ENCODE results near the gene PACSIN1. TPM values are rescaled to one million over a fixed set of nuclear protein-coding genes. Genes with fewer than 3 reads are reported as not detected.

The PACSIN1 gene, protein sequence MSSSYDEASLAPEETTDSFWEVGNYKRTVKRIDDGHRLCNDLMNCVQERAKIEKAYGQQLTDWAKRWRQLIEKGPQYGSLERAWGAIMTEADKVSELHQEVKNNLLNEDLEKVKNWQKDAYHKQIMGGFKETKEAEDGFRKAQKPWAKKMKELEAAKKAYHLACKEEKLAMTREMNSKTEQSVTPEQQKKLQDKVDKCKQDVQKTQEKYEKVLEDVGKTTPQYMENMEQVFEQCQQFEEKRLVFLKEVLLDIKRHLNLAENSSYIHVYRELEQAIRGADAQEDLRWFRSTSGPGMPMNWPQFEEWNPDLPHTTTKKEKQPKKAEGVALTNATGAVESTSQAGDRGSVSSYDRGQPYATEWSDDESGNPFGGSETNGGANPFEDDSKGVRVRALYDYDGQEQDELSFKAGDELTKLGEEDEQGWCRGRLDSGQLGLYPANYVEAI
- polyA plus RNA-seq = 10 to 100 TPM in 1 of 3 donors, 1 to 10 TPM in 2; 2.9 to 10.3 (median 3.3) TPM

DNA sequence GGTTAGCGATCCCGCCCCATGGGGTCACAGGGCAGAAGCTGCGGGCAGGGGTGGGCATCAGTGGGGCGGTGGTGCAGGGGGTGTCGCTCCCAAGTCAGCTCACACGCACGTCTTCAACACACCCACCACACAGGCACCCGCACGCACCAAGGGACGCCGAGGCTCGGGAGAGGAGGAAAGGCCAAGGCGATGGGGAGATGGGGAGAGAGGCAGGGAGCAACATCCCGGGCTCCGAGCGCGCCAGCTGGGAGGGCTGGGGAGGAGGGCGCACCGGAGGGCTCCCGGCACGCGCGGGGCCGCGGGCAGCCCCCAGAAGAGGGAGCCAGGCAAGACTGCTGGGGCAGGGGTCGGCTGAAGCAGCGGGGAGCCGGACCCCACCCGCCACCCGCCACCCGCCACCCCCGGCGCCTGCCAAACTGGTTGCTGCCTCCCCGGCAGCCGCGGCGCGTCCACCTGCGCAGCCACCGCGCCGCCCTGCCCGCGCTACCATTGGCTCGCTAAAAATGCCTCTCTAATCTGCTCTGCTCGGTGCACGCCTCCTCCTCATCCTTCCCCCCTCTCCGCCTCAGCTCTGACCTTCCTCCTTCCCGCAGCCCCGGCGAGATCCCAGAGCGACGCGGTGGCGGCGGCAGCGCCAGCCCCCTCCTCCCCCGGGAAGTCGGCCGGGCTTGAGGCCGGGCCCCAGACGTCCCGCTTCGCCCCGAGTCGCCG, at the start of gene PACSIN1:
TSS of gene PACSIN1 (plus strand) at position 546 of the 711 bp plus-strand sequence. CDS start 60,230 bp downstream, outside the sequence.
- H3K4me1 Mint-ChIP-seq = peaks cover 0 to 5% of the 10 kb centered on the region in 2 donors
- peak within 1 kb of the TSS in 4 of 5 donors; percentile 13 to 72 (median 56) for H3K4me3 Mint-ChIP-seq
- peaks cover 1 to 21% (median 1%) of the 10 kb centered on the region in 3 donors for H3K27me3 Mint-ChIP-seq (ENCODE audit: low read depth in 3 of 3)
- no peak within 1 kb of the TSS for H3K27ac Mint-ChIP-seq
- no peaks in the 10 kb centered on the region for H3K36me3 Mint-ChIP-seq
- H3K9me3 Mint-ChIP-seq = no peaks in the 10 kb centered on the region
- peak in 1 of 3 donors; percentile 18 for DNase-seq

DNA sequence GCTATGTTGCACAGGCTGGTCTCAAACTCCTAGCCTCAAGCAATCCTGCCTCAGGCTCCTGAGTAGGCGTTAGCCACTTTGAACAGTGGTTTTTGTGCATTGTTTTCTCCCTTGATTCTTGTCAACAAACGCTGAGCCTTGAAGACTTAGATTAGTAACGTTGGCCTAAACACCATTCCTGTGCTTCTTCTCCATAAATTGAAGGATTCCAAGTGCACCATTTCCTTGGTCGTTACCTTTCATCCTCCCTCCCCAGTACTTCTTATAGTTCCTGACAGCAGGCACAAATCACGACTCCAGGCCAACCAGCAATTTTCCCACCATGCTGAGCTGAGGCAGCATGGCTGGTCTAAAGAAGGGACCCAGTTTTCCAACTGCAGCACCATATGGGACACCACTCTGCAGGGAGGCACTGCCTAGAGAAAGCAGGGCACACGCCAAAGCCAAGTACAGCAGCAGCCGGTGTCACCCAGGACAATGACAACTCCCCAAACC, 49.0 kb upstream of the PACSIN1 start:
- peaks cover 28 to 51% (median 29%) of the 10 kb centered on the region in 3 donors for H3K36me3 Mint-ChIP-seq
- DNase-seq = no peak
- no peak overlapping the region for H3K27ac Mint-ChIP-seq

DNA sequence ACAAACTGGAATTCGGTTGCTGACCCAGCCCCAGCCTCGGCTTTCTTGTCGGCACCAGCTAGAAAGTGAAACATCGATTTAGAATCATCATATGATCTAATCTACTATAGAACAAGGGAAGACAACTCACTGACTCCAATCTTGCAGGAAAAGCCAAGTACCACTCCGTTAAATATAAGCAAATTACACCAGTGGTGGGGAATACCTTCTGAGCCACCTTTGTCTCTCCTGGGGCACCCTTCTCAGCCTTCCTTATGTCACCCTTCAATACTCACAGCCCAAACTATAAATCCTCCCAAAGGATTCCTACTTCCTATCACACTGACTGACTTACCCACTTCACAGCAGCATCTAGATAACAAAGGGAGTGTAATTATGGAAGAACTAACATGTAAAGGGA, 47.5 kb upstream of the PACSIN1 start:
- no peak overlapping the region for H3K4me3 Mint-ChIP-seq
- peaks cover 30 to 58% (median 33%) of the 10 kb centered on the region in 3 donors for H3K36me3 Mint-ChIP-seq
- H3K27ac Mint-ChIP-seq = peak overlapping the region in 2 of 6 donors; percentile 7 to 15
- H3K27me3 Mint-ChIP-seq (ENCODE audit: low read depth in 3 of 3) = peaks cover 0 to 1% (median 0%) of the 10 kb centered on the region in 3 donors
- H3K9me3 Mint-ChIP-seq = no peaks in the 10 kb centered on the region
- DNase-seq = no peak
- peaks cover 9 to 34% of the 10 kb centered on the region in 2 donors for H3K4me1 Mint-ChIP-seq

More for the DNA sequence above, 49.0 kb upstream of the PACSIN1 start:
- Mint-ChIP-seq H3K27me3 (ENCODE audit: low read depth in 3 of 3) (peaks cover 0 to 1% (median 1%) of the 10 kb centered on the region in 3 donors), H3K4me3 (no peak overlapping the region), H3K4me1 (peaks cover 11 to 28% of the 10 kb centered on the region in 2 donors), H3K9me3 (no peaks in the 10 kb centered on the region)

DNA sequence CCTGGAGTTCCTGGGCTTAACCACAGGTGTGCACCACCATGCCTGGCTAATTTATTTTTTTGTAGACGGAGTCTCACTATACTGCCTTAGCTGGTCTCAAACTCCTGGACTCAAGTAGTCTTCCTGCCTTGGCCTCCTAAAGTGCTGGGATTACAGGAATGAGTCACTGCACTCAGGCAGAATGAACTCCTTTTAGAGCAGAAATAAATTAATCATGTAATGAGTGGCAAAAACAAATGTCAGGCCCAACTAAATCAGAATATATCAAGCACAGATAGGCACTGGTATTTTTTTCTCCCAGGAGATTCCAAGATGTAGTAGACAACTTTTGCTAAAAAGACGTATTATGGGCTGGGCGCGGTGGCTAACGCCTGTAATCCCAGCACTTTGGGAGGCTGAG, 42.6 kb upstream of the PACSIN1 start:
- Mint-ChIP-seq H3K27me3 (ENCODE audit: low read depth in 3 of 3) (peaks cover 6 to 10% (median 8%) of the 10 kb centered on the region in 3 donors), H3K27ac (no peak overlapping the region), H3K36me3 (peaks cover 23 to 35% (median 25%) of the 10 kb centered on the region in 3 donors), H3K4me3 (peak overlapping the region in 1 of 5 donors; percentile 38), H3K4me1 (peaks cover 30 to 48% of the 10 kb centered on the region in 2 donors), H3K9me3 (no peaks in the 10 kb centered on the region)
- no peak for DNase-seq

DNA sequence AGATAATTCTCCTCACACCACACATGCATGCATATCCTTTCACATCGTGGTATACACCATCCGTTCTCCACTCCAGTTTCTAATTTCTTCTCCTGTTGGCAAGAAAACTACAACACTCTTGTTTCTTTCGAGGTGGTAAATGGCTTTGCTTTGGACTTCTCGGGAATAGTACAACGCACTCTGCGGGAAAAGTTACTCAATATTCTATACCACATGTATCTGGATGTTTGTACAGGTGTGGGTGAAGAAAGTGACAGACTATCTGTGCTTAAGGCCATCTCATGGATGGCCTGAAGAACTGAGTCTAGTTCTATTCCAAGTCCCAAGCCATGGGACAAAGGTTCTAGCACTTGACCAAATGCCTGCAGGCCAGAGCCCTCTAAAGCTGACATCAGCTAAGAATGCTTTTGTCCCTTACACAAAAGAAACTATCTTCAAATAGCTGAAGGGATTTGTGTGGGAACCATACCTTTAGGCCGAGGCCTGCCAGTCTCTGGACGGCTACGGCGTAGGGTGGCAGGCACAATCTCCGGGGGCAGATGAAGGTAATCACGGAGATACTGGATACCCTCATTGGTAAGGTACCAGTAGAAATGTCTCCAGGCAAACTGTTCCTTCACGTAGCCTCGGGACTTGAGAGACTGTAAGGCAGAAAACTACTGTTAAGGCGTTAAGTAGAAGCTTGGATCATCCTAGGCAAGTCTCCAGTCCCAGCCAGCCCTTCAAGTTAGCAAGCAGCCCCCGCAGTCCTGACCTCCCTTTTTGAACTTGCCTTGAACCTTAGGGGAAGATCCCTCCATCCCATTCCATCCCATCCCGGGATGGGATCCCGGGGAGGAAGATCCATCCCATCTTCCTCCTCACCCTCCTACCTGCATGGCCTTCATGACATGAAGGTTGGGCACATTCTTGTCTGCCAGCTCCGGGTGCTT, 41.4 kb upstream of the PACSIN1 start:
- Mint-ChIP-seq H3K4me1 (peaks cover 30 to 43% of the 10 kb centered on the region in 2 donors), H3K27me3 (ENCODE audit: low read depth in 3 of 3) (peaks cover 6 to 10% (median 8%) of the 10 kb centered on the region in 3 donors), H3K36me3 (peaks cover 20 to 30% (median 21%) of the 10 kb centered on the region in 3 donors), H3K9me3 (no peaks in the 10 kb centered on the region), H3K27ac (peak overlapping the region; percentile 93 to 98 (median 94)), H3K4me3 (peak overlapping the region; percentile 93 to 99 (median 96))
- no peak for DNase-seq

DNA sequence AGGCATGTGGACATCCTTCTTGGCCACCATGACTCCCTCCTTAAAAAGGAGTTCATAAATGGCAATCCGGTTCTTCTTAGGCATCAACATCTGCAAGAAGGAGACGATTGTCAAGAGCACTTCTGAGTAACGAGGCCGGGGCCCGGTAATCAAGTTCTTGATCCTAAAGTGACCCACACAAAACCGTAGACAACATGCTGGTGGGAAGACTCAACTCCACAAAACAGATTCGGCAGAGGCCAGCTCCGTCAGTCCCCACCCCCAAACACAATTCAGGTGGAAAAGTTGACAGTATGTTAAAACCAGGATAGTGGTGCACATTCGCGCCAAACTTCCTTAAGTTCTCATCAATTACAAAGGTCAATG, 40.8 kb upstream of the PACSIN1 start:
- Mint-ChIP-seq H3K36me3 (peaks cover 17 to 26% (median 20%) of the 10 kb centered on the region in 3 donors), H3K4me3 (peak overlapping the region; percentile 93 to 99 (median 96))
- no peak for DNase-seq

DNA sequence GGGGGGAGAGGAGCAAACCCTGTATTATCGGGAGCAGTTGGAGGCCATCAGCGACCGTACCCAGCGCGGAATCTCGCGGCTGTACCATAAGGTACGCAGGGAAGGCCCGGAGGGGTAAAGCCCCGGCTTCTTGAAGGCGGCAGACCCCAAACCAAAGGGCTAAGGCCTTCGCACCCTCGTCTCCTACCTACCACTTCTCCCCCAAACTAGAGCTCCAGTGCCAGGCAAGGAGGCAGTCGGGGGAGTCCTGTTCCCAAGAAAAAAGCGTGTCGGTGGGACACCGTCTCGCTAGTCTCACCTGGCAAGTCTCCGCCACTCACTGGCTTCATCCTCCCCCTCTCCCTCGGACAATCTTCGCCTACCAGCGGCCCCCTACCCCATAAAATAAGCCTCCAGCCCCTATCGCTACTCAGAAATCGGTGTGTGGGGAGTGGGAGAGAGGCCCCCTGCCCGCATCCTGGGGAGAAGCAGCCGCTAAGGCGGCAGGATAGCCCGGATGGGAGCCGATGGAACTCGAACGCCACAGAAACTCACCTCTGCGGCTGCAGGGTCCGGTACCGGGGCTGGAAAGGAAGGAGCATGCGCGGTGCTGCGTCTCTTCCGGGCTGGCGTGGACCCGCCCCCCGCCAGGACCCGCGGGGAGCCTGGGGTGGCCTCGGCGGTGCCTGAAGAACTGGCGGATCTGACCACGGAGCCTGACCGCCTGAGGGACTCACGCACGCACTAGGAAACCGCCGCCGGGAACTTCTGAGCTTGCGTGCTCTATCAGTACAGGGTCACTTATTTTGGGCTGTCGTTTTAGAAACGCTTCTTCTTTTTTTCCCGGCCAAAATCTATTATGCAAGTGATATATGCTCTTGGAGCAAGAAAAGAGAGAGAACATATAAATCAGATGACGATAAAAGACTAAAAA, 40.1 kb upstream of the PACSIN1 start, which contains the start of gene RPS10:
TSS of gene RPS10 (minus strand) at position 572 of the 913 bp plus-strand sequence. CDS start 848 bp downstream, outside the sequence.
- peaks cover 30 to 43% of the 10 kb centered on the region in 2 donors for H3K4me1 Mint-ChIP-seq
- DNase-seq = peak; percentile 89 to 90 (median 90)
- H3K4me3 Mint-ChIP-seq = peak within 1 kb of the TSS; percentile 93 to 99 (median 96)
- H3K27me3 Mint-ChIP-seq (ENCODE audit: low read depth in 3 of 3) = peaks cover 6 to 10% (median 8%) of the 10 kb centered on the region in 3 donors
- H3K36me3 Mint-ChIP-seq = peaks cover 17 to 26% (median 20%) of the 10 kb centered on the region in 3 donors
- no peaks in the 10 kb centered on the region for H3K9me3 Mint-ChIP-seq
- H3K27ac Mint-ChIP-seq = peak within 1 kb of the TSS; percentile 93 to 98 (median 94)

More for the DNA sequence above, 40.8 kb upstream of the PACSIN1 start:
- Mint-ChIP-seq H3K27me3 (ENCODE audit: low read depth in 3 of 3) (peaks cover 6 to 10% (median 8%) of the 10 kb centered on the region in 3 donors), H3K9me3 (no peaks in the 10 kb centered on the region), H3K27ac (peak overlapping the region; percentile 93 to 98 (median 94)), H3K4me1 (peaks cover 30 to 43% of the 10 kb centered on the region in 2 donors)

DNA sequence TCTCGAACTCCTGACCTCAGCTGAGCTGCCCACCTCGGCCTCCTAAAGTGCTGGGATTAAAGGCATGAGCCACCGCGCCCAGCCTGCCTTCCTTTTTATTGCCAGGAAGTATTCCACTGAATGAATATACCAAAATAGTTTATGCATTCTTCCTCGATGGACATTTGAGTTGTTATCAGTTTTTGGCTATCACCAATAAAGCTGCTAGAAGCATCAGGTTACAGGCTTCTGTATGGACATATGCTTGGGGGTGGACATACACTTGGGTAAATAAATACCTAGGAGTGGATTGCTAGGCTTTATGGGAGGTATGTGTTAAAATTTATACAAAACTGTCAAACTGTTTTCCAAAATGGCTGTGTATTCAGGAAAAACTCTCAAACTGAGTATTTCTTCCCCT, 30.0 kb upstream of the PACSIN1 start:
- no peaks in the 10 kb centered on the region for H3K36me3 Mint-ChIP-seq
- no peak overlapping the region for H3K27ac Mint-ChIP-seq
- H3K4me1 Mint-ChIP-seq = no peaks in the 10 kb centered on the region
- H3K27me3 Mint-ChIP-seq (ENCODE audit: low read depth in 3 of 3) = peaks cover 0 to 1% (median 0%) of the 10 kb centered on the region in 3 donors
- no peaks in the 10 kb centered on the region for H3K9me3 Mint-ChIP-seq
- no peak overlapping the region for H3K4me3 Mint-ChIP-seq
- no peak for DNase-seq

DNA sequence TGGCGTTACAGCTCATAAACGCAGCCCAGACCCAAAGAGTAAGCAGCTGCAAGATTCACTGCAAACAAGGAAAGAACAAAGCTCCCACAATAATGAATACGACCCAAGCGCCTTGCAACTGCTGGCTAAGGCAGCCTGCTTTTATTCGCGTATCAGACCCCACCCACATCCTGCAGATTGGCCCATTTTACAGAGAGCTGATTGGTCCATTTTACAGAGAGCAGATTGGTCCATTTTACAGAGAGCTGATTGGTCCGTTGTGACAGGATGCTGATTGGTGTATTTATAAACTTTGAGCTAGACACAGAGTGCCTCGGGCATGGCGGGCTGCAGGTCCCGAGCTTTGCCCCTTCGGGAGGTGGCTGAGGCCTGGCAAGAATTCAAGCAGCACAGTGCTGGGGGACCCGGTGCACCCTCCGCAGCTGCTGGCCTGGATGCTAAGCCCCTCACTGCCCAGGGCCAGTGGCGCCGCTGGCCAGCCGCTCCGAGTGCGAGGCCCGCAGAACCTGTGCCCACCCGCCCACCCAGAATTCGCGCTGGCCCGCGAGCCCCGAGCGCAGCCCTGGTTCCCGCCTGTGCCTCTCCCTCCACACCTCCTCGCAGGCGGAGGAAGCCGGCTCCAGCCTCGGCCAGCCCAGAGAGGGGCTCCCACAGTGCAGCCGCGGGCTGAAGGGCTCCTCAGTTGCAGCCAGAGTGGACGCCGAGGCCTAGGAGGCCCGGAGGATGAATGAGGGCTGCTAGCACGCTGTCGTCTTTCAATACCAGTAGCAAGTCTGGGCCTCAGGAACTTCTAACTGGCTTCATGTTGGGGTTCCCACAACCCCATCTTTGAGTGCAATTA, 28.9 kb upstream of the PACSIN1 start:
- Mint-ChIP-seq H3K9me3 (no peaks in the 10 kb centered on the region), H3K4me3 (no peak overlapping the region), H3K27me3 (ENCODE audit: low read depth in 3 of 3) (peaks cover 0 to 3% (median 2%) of the 10 kb centered on the region in 3 donors), H3K36me3 (no peaks in the 10 kb centered on the region), H3K27ac (no peak overlapping the region), H3K4me1 (no peaks in the 10 kb centered on the region)
- DNase-seq = no peak

DNA sequence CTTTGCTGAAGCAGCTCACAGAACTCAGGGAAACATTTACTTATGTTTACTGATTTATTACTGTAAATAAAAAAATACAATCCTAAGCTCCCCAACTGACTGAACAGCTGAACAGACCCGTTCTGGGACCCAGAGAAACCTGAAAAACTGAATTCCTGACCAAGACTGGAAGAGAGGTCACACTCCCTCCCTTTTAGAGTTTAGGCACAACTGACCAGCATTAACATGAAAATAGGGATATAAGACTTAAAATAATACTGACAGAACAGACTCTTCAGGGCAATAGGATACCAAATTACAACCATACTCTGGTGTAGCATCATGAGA, 28.3 kb upstream of the PACSIN1 start:
- Mint-ChIP-seq H3K27me3 (ENCODE audit: low read depth in 3 of 3) (peaks cover 0 to 3% (median 2%) of the 10 kb centered on the region in 3 donors), H3K4me3 (no peak overlapping the region), H3K36me3 (no peaks in the 10 kb centered on the region), H3K27ac (no peak overlapping the region), H3K9me3 (no peaks in the 10 kb centered on the region), H3K4me1 (no peaks in the 10 kb centered on the region)
- DNase-seq = no peak

DNA sequence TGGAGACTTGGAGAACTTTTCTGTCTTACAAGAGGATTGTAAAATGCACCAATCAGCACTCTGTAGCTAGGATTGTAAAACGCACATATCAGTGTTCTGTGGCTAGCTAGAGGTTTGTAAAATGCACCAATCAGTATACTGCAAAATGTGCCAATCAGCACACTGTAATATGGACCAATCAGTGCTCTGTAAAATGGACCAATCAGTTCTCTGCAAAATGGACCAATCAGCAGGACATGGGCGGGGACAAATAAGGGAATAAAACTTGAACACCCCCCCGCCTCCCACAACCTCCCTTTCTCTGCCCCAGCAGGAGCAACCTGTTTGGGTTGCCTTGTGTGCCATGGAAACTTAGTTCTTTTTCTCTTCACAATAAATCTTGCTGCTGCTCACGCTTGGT, 27.2 kb upstream of the PACSIN1 start:
- no peaks in the 10 kb centered on the region for H3K36me3 Mint-ChIP-seq
- H3K9me3 Mint-ChIP-seq = no peaks in the 10 kb centered on the region
- no peak overlapping the region for H3K27ac Mint-ChIP-seq
- no peak for DNase-seq
- no peaks in the 10 kb centered on the region for H3K4me1 Mint-ChIP-seq
- peaks cover 0 to 3% (median 2%) of the 10 kb centered on the region in 3 donors for H3K27me3 Mint-ChIP-seq (ENCODE audit: low read depth in 3 of 3)
- no peak overlapping the region for H3K4me3 Mint-ChIP-seq
